GM18502 (cell line): ENCODE data around the gene PNCK.

Experiments
- ATAC-seq: cut with Tn5 transposase; IDR thresholded peaks from one replicate; pipeline ENCODE4 v1.9.1; 2021; ENCODE audit warnings: mild to moderate bottlenecking; ENCODE audit not compliant: unreplicated experiment, poor library complexity

The PNCK gene

DNA sequence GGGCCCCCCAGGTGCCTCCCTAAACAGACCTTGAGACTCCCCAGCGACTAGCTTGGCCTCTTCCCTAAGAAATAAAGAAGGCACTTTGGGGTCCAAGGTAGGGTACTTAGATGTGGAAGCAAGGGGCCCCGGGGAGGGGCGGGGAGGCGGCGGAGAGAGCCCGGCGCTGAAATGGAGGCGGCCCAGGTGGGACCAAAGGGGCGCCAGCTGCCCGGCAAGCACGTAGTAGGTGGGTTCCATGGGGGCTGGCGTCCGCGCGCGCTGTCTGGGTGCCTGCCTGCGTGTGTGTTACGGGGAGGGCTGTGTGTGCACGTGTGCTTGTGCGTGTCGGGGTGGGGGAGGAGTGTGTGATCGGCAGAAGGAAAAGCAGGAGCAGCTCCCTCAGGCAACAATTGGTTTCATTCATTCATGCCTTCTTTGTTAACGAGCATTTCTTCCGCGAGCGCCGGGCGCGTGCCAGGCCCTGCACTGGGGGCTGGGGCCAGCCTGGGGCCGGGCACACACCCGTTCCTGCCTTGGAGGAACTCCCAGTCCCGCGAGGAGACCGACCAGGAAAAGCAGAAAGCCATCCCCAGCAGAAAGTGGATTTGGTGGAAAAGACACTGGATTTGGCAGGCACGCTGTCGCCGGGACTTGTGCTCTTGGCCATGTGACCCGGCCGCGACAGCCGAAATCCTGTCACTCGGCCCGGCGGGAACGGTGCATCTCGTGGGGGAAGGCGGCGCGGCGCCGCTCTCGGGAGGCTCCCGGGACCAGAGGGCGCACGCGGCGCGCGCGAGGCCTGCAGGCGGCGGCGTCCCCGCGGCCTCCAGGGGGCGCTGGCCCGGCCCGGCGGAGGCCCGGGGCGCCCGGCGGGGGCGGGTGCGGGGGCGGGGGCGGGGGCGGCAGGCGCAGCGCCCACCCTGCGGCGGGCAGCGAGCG lies 29.9 kb downstream of the PNCK start:
- no peak for ATAC-seq

DNA sequence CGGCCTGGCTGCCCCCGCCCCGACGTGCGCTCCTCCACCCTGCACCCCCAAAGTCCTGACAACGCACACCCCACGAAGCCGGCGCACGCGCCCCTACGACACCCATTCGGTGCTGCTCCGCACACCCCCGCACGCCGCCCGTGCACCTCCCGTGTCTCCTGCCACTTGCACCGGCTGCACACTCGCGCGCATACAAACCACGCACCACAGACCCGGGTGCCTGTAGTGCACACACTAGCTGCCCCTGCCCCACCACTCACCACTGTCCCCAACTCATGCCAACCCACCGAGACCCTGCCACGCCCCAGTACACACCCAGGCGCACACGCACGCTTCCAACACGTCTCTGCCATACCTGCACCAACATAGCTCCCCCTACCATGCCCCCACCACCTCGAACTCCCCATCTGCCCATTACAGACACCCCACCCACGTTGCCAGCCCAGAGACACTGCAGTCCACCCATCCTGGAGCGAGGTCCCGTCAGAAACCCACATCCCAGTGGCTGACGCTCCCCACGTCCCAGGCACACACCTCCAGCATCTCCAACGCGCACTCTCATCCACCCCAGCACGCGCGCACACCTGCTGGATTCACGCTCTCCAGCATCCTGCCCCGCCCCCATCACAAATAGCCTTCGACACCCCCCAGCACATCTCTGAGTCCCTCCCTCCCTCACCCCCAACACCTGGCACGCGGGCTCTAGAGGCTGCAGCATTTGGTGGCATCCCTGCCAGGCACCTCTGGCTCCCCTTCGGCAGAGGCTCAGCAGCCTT lies 30.8 kb downstream of the PNCK start:
- ATAC-seq = no peak

DNA sequence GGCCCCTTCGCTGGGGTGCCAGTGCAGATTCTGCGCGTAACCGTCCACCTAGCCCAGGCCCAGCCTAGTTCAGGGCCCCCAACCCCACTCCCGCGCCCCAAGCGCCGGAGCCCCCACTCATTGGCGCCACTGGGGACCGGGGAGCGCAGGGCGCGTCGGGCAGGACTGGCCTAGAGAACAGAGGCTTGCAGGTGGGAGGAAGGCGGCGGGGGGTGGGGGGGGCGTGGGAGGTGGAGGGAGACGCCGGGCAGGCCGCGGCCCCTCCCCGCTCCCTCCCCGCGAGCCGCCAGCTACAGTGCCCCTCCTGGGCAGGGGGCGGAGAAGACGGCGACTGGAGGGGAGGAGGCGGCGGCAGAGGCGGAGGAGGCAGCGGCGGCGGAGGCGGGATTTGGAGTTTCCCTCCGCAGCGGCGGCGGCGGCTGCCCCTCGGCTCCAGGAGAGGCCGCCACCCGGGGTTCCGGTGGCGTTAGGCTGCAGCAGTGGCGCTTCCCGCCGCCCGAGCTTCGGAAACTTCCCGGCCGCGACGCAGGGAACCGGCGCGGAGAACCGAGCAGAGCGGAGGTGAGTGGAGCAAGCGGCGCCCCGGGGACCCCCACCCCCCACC lies 31.5 kb downstream of the PNCK start:
- ATAC-seq = no peak

DNA sequence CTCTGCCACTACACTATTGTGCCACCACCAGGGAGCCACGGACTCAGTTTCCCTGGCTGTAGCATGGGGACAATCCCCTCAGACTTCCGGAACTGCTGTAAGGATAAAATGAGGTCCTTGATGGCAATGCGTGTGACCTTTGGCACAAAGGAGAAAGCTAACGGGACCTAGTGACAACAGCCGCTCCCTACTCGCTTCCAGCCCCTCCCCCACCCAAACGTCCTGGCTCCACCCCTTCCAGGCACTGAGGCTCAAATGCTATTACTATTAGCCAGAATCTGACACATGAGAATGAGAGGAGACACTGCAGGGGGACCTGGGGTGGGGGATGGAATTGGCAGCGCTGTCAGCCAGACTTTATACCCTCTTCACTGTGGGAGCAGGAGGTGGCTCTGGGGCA lies 32.0 kb downstream of the PNCK start:
- ATAC-seq = no peak

DNA sequence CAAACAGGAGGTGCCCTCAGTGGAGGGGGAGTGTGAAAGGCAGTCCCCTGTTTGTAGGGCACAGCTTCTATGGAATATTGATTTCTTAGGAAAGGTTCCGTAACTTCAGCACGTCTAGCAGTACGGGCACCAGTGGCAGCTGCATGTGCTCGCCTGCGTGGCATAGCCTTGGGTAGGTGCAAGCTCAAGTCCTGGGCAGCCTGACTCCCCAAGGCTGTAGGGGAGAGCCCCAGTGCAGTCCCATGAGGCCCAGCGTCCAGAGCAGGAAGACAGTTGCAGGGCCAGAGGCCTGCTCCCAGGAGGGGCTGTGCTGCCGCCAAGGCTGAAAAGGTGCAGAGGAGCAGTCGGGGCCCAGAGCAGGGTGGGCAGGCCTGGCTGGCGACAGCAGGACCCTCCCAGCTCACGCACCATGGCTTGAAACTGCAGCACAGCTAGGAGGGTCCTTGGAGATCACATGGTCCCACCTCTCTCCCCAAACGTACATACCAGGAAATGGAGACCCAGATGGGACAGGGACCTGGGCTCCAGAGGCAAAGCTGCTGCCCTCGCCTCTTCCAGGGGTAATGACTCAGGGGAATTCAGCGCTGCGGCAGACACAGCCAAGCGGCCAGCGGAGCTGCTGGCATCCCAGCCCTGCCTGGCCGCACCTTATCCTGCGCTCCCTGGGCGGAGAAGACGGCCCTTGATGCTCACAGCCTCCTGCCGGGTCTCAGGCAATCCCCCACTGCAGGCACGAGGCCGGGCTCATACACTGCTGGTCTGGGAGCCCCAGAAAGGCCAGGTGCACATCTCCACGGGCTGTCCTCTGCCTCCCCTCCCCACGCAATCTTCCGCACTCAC lies 32.7 kb downstream of the PNCK start:
- no peak for ATAC-seq

DNA sequence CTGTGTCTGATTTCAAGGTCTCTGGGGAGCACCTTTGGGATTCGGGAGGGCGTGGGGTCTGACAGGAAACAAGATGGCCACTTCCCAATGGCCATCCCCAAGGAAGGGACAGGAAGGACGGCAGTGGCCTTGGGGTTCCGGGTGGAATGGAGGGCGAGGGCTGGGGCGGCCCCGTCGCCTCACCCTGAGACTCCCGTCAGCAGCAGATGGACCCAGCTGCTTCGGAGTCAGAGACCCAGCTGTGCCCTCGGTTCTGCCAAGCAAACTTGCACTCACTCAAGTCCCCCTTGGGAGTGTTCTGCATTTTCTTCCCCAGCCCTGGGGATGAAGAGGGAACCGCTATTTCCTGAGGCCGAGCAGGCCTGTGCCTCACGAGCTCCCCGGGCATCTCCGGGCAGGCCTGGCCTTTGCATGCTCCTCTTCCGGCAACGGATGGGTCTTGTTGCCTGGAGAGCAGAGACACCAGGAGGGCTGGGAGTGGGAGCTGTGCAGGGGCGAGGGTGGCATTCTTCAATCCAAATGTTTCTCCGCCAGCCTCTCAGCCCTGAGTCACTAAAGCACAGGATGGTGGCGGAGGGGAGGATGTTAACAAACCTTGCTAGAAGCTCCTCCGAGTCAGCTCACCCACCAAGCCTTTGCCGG lies 33.4 kb downstream of the PNCK start:
- no peak for ATAC-seq

DNA sequence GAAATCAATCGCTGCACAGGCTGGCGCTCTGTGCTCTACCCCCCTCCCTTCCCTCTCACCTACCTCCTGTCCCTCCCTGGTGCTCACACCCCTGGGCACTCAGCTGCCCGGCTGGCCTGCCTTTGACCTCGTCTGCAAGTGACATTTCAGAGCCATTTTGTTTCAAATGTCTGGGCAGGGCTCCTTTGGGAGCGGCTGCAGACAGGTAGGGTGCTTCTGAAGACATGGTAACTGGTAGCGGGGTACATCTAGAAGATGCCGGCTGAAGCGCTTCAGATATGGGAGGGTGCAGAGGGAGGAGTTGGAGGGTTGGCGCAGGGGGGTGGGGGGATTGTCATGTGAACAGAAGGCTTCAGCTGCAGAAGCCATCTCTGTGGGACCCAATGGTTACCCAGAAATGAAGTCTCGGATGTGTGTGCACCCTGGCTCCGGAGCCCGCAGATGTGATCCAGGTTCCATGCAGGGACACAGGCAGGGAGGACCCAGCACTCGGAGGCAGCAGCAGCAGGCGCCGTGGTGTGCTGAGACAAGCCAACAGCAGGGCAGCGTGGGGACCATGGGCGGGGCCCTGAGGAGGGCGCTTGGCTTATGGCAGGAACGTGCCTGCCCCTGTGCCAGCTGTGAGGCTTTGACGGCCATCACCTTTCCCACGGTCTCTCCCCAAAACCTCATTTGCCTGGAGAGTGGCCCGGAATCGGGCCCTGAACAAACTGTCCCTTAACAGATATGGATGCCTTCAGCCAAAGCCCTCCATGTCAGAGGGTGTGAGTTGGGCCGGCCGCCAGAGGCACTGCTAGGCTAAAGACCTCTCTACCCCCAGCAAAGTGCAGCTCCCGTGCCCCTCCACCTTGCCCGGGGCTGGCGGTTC lies 34.2 kb downstream of the PNCK start:
- no peak for ATAC-seq

DNA sequence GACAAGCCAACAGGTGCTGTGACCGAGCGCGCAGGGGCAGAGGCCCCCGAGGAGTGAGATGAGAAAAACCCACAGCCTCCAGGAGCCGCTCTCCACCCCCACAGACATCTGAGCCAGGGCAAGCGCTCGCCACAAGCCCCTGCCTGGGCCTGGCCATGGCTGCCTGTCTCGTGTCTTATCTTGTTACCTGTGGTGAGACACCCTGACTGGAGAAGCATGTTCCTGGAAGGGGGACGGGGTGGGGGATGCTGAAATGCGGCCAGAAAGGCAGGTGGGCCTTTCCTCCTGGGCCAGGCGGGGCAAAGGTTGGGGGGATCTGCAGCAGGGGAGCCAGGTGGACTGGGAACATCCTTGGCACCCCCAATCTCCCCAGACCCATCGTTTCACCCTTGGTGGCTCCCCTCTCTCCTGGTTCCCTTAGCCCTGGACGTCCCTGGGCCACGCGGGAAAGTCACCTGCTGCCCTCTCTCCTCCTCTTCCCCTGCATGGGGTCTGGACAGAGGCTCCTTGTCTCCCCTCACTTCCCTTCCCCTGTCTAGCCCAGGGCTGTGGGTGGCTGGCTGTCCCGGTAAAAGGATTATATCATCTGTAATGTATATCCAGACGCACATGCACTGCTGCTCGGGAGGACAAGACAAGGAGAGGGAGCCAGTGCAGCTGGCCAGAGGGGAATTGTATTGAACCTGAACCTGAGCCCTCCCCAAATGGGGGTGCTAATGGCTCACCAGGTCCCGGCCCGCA lies 35.0 kb downstream of the PNCK start:
- ATAC-seq = no peak

DNA sequence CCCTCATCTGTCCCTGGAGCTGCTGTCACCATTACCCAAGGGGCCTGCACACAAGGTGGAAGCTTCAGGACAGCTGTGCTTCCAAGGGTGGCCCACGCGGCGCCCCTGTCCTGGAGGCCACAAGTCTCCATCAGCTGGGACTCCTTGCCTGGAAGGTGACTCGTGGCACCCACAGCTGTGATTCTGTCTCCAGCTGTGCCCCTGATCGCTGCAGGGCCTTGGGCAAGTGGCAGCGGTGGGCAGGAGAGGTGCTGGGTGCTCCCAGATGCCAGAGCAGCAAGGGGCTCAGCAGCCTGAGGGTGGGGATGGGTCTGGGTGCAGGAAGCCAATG lies 35.6 kb downstream of the PNCK start:
- no peak for ATAC-seq

DNA sequence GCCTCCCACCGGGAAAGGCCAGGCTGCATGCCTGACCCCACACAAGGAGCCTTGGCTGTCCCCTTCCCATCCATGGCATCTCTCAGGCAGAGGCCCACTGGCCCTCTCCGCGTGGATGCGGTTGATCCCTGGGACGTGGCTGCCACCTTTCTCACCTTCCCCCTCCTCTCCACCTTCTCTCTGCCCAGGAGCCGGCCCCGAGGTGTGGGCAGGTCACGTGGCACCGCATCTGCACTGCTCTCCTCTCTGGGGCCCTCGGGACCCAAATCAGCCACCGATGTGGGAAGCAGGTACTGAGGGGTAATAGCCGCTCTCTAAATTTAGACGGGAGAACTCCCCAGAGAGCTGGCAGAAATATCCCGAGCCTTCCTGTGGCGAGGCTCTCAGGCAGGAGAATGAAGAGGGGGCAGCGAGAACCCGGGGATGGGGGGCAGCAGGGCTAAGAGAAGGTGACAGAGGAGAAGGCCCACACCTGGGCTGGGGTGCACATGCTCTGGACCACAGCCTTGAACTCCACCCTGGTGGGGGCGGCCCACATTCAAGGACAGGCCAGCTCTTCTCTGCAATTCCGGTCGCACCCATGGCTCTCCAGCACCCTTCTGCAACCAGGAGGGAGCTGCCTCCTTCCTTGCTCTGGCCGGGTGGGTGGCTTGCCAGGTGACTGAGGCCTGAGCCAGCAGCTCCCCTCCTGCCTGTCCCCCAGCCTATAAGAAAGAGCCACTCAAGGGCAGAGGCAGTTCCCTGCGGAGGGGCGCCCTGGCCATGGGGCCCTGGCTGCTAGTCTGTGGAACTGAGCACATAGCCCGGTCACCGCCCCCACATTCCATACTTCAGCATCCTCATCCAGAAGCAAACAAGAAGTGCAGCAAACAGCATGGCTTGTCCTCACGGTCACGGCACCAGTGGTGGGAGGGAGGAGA lies 36.2 kb downstream of the PNCK start:
- no peak for ATAC-seq

DNA sequence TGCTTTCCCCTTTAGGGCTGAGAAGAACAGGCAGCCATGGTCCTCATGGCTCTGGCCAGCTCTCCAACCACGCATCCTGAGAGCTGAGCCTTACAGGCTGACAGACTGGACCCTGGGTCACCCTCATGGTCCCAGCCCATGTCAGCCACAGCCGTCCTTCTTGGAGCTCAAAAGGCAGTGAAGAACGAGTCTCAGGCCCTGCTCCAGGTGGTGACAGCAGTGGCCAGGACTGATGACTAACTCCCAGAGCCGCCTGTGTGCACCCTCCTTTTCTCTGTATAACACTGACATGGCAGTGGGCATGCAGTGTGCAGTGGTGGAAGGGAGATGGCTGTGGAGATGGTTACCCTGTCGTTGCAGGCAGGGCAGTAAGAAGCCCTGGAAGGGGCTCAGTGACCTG lies 36.9 kb downstream of the PNCK start:
- no peak for ATAC-seq

DNA sequence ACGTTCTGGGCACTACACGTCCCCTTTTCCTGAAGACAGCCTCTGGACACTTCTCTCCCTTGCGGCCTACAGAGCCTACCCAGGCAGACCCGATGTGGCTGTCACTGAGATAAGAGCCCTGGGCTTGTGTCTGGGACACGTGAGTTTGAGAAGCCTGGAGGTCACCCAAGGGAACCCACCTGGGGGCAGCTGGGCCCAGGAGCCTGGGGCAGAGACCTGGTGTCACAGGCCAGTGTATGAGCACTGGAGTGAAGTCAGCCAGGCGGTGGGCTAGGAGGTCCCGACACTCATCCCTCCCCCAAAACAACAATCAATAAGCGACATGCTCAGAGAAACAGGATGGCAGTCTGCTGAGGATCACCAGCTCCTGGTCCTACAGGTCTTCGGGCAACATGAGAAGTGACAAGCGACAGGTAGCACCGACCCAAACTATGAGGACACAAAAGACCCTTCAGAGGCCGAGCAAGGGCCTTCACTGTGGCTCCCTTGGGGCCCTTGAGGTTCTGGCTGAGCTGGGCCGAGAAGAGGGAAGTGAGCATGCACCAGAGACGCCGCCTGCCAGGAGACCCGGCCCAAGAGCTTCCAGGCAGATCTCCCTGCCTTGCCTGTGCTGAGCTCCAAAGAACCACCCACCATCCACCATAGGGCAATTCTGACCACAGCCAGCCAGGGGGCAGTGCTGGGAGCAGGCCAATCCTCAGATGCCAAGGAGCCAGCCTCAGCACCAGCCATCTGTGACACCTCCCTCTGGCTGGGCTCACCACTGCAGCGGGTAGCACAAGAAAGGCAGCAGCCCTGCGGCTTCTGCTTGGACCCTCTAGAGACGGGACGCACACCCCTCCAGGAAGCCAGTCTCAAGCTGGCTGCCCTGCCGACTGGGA lies 37.6 kb downstream of the PNCK start:
- ATAC-seq = peak; percentile 46

DNA sequence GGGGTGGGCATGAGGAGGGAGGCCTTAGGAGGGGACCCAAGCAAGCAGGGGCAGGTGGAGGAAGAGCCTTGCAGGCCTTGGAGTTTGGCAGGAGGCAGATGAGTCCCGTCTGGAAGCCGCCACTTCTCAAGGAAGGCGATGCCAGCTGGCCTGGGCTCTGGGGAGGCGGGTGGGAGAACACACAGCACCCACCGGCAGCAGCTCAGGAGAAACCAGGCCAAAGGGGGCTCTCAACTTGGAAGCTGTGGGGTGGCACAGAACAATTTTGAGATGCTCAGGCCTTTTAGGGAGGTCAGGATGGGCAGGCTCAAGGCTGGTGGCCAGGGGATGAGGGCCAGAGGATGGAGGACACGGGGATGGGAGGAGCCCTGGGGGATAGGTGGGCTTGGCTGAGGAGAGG lies 38.2 kb downstream of the PNCK start:
- ATAC-seq = no peak

DNA sequence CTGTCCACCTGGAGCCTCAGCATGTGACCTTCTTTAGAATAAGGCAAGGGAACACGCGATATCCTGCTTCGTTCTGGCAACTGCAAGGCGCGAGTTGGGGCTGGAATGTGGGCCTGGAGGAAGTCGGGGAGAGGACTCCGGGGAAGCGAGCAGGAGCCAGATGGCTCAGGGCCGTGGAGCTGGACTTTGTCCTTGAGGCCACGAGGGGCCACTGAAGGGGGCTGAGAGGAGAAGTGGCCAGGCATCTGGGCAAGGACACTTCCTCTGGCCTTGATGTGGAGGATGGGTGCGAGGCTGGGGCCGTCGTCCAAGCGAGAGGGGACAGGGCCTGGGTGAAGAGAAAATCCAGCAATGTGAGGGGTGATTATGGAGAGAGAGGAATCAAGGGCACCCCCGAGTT lies 38.8 kb downstream of the PNCK start:
- ATAC-seq = no peak

DNA sequence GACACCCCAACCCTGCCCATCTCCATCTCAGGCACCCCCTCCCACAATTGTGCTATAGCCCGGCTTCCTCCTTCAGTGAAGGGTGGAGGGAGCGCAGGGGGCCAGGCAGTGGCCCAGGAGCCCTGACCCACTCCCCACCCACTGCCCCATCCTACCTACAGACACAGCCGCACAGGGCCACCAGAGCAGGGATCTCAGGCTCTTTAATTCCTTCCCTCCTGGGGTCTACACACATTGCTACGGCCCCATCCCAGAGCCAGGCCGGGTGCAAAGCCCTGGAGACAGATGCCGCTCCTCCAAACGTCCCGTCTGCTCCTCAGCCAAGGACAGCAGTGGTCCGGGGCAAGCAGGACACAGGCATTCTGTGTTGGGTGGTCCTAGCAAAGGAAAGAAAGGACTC lies 39.4 kb downstream of the PNCK start:
- no peak for ATAC-seq

DNA sequence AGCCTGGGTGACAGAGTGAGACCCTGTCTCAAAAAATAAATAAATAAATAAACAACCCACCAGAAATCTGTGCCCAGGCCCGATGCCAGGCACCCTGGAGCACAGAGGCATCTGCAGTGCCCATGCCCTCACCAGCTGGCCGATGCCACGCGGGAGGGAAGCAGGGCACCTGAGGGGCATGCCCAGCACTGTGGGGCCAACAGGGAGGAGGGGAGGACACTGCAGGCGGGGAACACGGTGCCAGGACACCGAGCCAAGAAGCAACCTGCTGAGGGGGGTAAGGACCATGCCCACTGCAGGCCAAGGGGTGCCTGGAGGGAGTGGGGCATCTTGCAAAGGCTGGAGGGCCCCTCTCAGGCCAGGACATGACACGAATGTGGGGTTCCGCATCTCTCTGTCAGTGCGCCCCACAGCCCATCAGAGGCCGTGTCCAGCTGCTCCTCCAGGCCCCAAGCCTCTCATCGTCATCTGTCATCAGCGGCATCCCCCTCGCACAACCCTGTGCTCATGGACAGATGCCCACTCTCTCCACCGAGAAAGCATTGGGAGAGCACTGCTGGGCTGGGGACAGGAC lies 39.9 kb downstream of the PNCK start:
- ATAC-seq = no peak
